ENCODE data around the gene POLR3B. TPM values are rescaled to one million over a fixed set of nuclear protein-coding genes. Genes with fewer than 3 reads are reported as not detected.

The POLR3B gene
- 2.6 TPM for polyA plus RNA-seq (2013)

DNA sequence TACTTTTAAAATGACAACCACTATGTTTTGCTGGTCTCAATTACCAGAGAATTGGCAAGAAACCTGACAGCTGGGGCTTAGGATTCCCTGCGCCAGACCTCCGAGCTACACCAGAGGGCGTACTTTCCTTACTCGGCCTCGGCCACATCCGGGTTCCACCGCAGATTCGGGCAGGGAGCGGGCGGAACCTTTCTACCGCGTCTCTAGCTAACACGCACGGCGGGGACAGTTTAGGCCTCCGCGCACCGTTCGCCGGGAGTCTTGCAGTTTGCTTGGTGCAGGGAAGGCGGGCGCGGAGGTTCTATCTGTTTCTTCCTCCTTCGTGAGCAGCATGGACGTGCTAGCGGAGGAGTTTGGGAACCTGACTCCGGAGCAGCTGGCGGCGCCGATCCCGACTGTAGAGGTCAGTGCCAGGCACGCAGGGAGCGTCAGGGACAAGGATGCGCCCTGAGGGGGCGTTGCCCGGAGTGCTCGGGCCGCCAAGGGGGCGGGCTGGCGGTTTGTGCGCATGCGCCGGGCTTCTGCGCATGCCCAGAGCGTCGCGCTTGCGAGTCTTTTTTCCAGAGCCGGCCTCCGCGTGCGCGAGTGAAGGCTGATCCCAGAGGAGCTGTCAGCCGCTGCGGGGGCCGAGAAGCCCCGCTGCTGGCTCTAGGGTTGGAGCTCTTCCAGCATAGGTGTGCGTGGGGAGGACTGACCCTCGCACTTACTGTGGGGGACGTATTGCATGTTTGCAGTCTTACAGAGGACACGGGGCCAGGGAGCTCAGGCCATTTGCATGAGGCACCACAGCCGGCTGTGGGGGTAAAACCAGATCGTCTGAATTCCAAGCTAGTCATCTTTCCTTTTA, at the start of gene POLR3B:
Gene POLR3B, plus strand, starts transcription at position 200 of the 847 bp plus-strand sequence. Its CDS starts 132 bp downstream, at position 332.
- Histone ChIP-seq H3K4me1 (ENCODE audit: control extremely low read depth in 1 of 4, control insufficient read depth in 4 of 4, insufficient read depth in 4 of 4, low read length in 3 of 4) (peaks cover 10 to 20% (median 14%) of the 10 kb centered on the region in 4 experiments), H3K4me3 (ENCODE audit: control insufficient read depth in 1 of 7, extremely low read depth in 1 of 7, insufficient read depth in 4 of 7, low read depth in 2 of 7, low read length in 6 of 7) (peak within 1 kb of the TSS; percentile 60 to 92 (median 82)), H3K27me3 (replicated peaks in 2 of 5; ENCODE audit: control insufficient read depth in 4 of 5, insufficient read depth in 5 of 5, low read length in 4 of 5) (peaks cover 0 to 4% (median 0%) of the 10 kb centered on the region in 5 experiments), H3K36me3 (ENCODE audit: control insufficient read depth in 4 of 4, insufficient read depth in 4 of 4, low read length in 3 of 4) (no peaks in the 10 kb centered on the region), H3K9me3 (ENCODE audit: control extremely low read depth in 1 of 5, control insufficient read depth in 4 of 5, insufficient read depth in 2 of 5, low read depth in 1 of 5, low read length in 4 of 5) (no peaks in the 10 kb centered on the region), H3K27ac (ENCODE audit: insufficient read depth in 1 of 2, low read depth in 1 of 2, low read length in 2 of 2, poor library complexity in 1 of 2, severe bottlenecking in 2 of 2) (peak within 1 kb of the TSS; percentile 71 to 83)
- peak; percentile 97 to 99 (median 99) for DNase-seq
- ChIA-PET POLR2A (interaction anchor here (0.6 to 1.8 kb wide), 3 partner anchors 17 to 55 kb away, joined by 3 to 5 read pairs (median 4); no protein-coding TSS in a partner anchor), CTCF (interaction anchor here (0.9 to 3.6 kb wide), 18 partner anchors 9 to 564 kb away, joined by 3 to 32 read pairs (median 4); no protein-coding TSS in a partner anchor)
- WGBS (ENCODE audit: insufficient coverage), result 0% methylated on average over 52 of the region's 63 CpGs

DNA sequence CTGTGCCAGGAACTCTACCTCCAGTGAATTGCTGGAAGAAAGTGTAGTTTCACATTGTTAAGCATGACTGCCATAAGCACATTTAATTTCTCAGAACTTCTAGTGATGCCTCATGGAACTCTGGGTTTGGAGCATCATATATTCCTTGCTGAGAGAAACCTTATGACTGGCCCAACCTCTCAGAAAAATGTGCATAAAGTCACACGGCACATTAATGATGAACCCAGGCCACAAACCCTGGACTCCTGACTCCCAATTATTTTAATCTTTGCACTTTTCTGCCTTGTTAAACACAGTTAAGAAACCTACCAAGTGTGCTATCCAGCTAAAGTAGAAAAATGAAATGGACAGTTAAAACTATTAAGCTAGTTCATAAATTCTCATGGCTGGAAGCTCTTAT, 49.4 kb upstream of the POLR3B start:
- Histone ChIP-seq H3K4me3 (ENCODE audit: control insufficient read depth in 1 of 7, extremely low read depth in 1 of 7, insufficient read depth in 4 of 7, low read depth in 2 of 7, low read length in 6 of 7) (no peak overlapping the region), H3K27me3 (replicated peaks in 2 of 5; ENCODE audit: control insufficient read depth in 4 of 5, insufficient read depth in 5 of 5, low read length in 4 of 5) (no peaks in the 10 kb centered on the region), H3K4me1 (ENCODE audit: control extremely low read depth in 1 of 4, control insufficient read depth in 4 of 4, insufficient read depth in 4 of 4, low read length in 3 of 4) (peaks cover 27 to 57% (median 46%) of the 10 kb centered on the region in 4 experiments), H3K36me3 (ENCODE audit: control insufficient read depth in 4 of 4, insufficient read depth in 4 of 4, low read length in 3 of 4) (peaks cover 0 to 32% (median 5%) of the 10 kb centered on the region in 4 experiments), H3K27ac (ENCODE audit: insufficient read depth in 1 of 2, low read depth in 1 of 2, low read length in 2 of 2, poor library complexity in 1 of 2, severe bottlenecking in 2 of 2) (no peak overlapping the region), H3K9me3 (ENCODE audit: control extremely low read depth in 1 of 5, control insufficient read depth in 4 of 5, insufficient read depth in 2 of 5, low read depth in 1 of 5, low read length in 4 of 5) (no peaks in the 10 kb centered on the region)
- WGBS (ENCODE audit: insufficient coverage), result 100% methylated on average over 1 of the region's 1 CpG
- POLR2A ChIA-PET, result no interaction called here
- CTCF ChIA-PET, result no interaction called here
- DNase-seq, result no peak

DNA sequence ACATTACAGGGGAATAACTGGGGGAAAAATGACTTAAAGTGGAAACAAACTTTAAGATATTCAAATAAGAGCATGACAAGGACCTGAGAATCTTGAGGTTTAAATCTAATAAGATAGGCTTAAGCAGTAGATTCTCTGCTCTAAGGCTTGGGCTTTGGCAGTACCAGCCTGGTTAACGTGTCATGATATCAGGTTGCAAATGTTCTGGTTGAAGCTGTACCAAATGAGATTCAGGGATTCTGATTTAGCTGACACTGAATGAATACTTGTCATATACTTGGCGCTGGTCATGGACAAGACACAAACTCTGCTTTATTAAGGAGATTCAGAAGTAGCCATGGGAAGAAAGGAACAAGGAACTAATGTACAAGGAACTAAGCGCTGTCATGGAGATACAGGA, 48.9 kb upstream of the POLR3B start:
- CTCF ChIA-PET, result interaction anchor here (1.3 kb wide), 1 partner anchor 37 kb away, joined by 3 read pairs; no protein-coding TSS in a partner anchor
- POLR2A ChIA-PET, result no interaction called here
- no peak for DNase-seq
- Histone ChIP-seq H3K27ac (ENCODE audit: insufficient read depth in 1 of 2, low read depth in 1 of 2, low read length in 2 of 2, poor library complexity in 1 of 2, severe bottlenecking in 2 of 2) (no peak overlapping the region), H3K36me3 (ENCODE audit: control insufficient read depth in 4 of 4, insufficient read depth in 4 of 4, low read length in 3 of 4) (peaks cover 0 to 33% (median 5%) of the 10 kb centered on the region in 4 experiments), H3K27me3 (replicated peaks in 2 of 5; ENCODE audit: control insufficient read depth in 4 of 5, insufficient read depth in 5 of 5, low read length in 4 of 5) (no peaks in the 10 kb centered on the region), H3K9me3 (ENCODE audit: control extremely low read depth in 1 of 5, control insufficient read depth in 4 of 5, insufficient read depth in 2 of 5, low read depth in 1 of 5, low read length in 4 of 5) (no peaks in the 10 kb centered on the region), H3K4me3 (ENCODE audit: control insufficient read depth in 1 of 7, extremely low read depth in 1 of 7, insufficient read depth in 4 of 7, low read depth in 2 of 7, low read length in 6 of 7) (no peak overlapping the region), H3K4me1 (ENCODE audit: control extremely low read depth in 1 of 4, control insufficient read depth in 4 of 4, insufficient read depth in 4 of 4, low read length in 3 of 4) (peaks cover 27 to 57% (median 42%) of the 10 kb centered on the region in 4 experiments)
- WGBS (ENCODE audit: insufficient coverage), result 94% methylated on average over 3 of the region's 3 CpGs

DNA sequence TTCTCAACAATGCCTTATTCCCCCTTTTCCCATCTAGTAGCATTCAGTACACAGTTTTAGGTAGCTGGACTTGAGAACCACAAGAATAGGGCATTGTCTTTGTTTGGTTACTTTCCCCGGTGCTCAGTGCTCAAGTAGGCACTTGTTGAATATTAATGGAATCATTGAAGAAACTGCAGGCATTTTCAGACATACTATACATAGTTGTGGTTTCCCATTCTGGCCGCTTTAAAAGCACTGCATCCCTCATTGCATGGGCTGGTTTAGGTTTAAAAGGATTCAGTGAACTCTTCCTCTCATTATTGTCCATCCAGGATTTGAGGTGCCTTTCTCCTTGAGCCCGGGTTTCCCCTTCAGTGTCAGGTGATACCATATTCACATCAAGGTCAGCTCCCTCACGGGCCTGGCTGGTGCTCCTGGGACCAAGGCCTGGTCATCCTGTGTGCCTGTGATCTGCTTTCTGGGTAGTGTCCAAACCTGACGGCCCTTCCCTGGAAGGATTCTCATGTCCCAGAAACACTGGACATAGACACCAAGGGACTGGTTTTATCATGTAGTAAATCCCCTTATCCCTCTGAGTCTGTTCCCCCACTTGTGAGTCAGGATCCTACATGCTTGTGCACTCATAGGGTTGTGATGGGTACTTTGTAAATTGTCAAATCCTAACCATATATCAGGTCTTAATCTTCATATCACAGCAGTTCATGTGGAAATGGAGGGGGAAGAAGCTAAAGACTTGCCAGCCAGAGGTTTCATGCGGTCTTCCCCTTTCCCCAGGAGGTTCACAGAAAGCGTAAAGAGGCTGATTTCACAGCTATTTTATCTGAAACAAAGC, 47.7 kb upstream of the POLR3B start:
- Histone ChIP-seq H3K4me3 (ENCODE audit: control insufficient read depth in 1 of 7, extremely low read depth in 1 of 7, insufficient read depth in 4 of 7, low read depth in 2 of 7, low read length in 6 of 7) (no peak overlapping the region), H3K36me3 (ENCODE audit: control insufficient read depth in 4 of 4, insufficient read depth in 4 of 4, low read length in 3 of 4) (peaks cover 0 to 41% (median 2%) of the 10 kb centered on the region in 4 experiments), H3K9me3 (ENCODE audit: control extremely low read depth in 1 of 5, control insufficient read depth in 4 of 5, insufficient read depth in 2 of 5, low read depth in 1 of 5, low read length in 4 of 5) (no peaks in the 10 kb centered on the region), H3K27me3 (replicated peaks in 2 of 5; ENCODE audit: control insufficient read depth in 4 of 5, insufficient read depth in 5 of 5, low read length in 4 of 5) (no peaks in the 10 kb centered on the region), H3K27ac (ENCODE audit: insufficient read depth in 1 of 2, low read depth in 1 of 2, low read length in 2 of 2, poor library complexity in 1 of 2, severe bottlenecking in 2 of 2) (no peak overlapping the region), H3K4me1 (ENCODE audit: control extremely low read depth in 1 of 4, control insufficient read depth in 4 of 4, insufficient read depth in 4 of 4, low read length in 3 of 4) (peaks cover 21 to 44% (median 33%) of the 10 kb centered on the region in 4 experiments)
- POLR2A ChIA-PET, result interaction anchor here (1.4 kb wide), 1 partner anchor 83 kb away, joined by 6 read pairs; no protein-coding TSS in a partner anchor
- 74% methylated on average over 5 of the region's 7 CpGs for WGBS (ENCODE audit: insufficient coverage)
- DNase-seq, result peak in 2 of 3 donors; percentile 45 to 69
- CTCF ChIA-PET, result interaction anchor here (0.7 to 1.9 kb wide), 5 partner anchors 8 to 84 kb away, joined by 3 to 10 read pairs (median 3); no protein-coding TSS in a partner anchor

DNA sequence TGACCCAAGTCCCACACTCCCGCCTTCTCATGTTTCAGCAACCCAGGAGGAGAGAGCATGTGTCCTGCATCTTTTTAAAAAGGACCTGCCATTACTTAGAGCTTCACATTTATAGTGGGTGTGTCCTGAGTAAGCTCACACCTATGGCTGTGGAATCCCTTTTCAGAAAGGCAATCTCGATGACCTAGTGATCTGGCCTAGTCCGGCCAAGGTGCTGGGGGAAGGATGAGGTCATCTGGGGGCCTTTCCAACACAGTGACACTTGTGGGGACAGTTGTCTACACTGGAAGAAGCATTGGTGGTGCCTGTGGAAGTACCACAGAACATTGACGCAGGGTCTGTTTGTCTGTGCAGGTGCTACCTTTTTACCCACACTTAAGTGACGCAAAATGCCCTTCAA, 46.9 kb upstream of the POLR3B start:
- Histone ChIP-seq H3K4me3 (ENCODE audit: control insufficient read depth in 1 of 7, extremely low read depth in 1 of 7, insufficient read depth in 4 of 7, low read depth in 2 of 7, low read length in 6 of 7) (peak overlapping the region in 2 of 7 experiments; percentile 11 to 29), H3K4me1 (ENCODE audit: control extremely low read depth in 1 of 4, control insufficient read depth in 4 of 4, insufficient read depth in 4 of 4, low read length in 3 of 4) (peaks cover 21 to 38% (median 30%) of the 10 kb centered on the region in 4 experiments), H3K27me3 (replicated peaks in 2 of 5; ENCODE audit: control insufficient read depth in 4 of 5, insufficient read depth in 5 of 5, low read length in 4 of 5) (no peaks in the 10 kb centered on the region), H3K36me3 (ENCODE audit: control insufficient read depth in 4 of 4, insufficient read depth in 4 of 4, low read length in 3 of 4) (peaks cover 0 to 42% (median 3%) of the 10 kb centered on the region in 4 experiments), H3K9me3 (ENCODE audit: control extremely low read depth in 1 of 5, control insufficient read depth in 4 of 5, insufficient read depth in 2 of 5, low read depth in 1 of 5, low read length in 4 of 5) (no peaks in the 10 kb centered on the region), H3K27ac (ENCODE audit: insufficient read depth in 1 of 2, low read depth in 1 of 2, low read length in 2 of 2, poor library complexity in 1 of 2, severe bottlenecking in 2 of 2) (no peak overlapping the region)
- WGBS (ENCODE audit: insufficient coverage), result 94% methylated on average over 4 of the region's 5 CpGs
- CTCF ChIA-PET, result interaction anchor here (0.7 to 1.9 kb wide), 3 partner anchors 28 to 85 kb away, joined by 3 to 10 read pairs (median 3); no protein-coding TSS in a partner anchor
- no peak for DNase-seq
- POLR2A ChIA-PET, result interaction anchor here (1.4 kb wide), 1 partner anchor 84 kb away, joined by 6 read pairs; no protein-coding TSS in a partner anchor

DNA sequence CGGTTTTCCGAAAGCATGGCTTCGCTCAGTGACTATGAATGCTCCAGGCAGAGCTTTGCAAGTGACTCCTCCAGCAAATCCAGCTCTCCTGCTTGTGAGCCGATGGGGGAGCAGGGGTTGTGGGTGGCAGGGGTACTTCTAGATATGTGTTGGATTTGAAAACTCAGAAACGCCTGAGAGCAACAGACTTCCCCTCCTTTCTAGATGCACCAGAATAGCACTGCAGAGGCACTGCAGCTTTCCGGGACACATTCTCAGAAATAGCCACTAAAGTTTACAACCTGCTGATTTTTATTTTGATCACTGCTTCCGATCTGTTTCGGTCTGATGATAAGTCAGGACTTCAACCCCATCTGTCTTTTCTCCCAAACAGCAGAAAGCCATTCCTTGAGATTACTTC, 46.4 kb upstream of the POLR3B start:
- Histone ChIP-seq H3K27me3 (replicated peaks in 2 of 5; ENCODE audit: control insufficient read depth in 4 of 5, insufficient read depth in 5 of 5, low read length in 4 of 5) (no peaks in the 10 kb centered on the region), H3K36me3 (ENCODE audit: control insufficient read depth in 4 of 4, insufficient read depth in 4 of 4, low read length in 3 of 4) (peaks cover 0 to 46% (median 3%) of the 10 kb centered on the region in 4 experiments), H3K4me1 (ENCODE audit: control extremely low read depth in 1 of 4, control insufficient read depth in 4 of 4, insufficient read depth in 4 of 4, low read length in 3 of 4) (peaks cover 21 to 34% (median 28%) of the 10 kb centered on the region in 4 experiments), H3K27ac (ENCODE audit: insufficient read depth in 1 of 2, low read depth in 1 of 2, low read length in 2 of 2, poor library complexity in 1 of 2, severe bottlenecking in 2 of 2) (no peak overlapping the region), H3K9me3 (ENCODE audit: control extremely low read depth in 1 of 5, control insufficient read depth in 4 of 5, insufficient read depth in 2 of 5, low read depth in 1 of 5, low read length in 4 of 5) (no peaks in the 10 kb centered on the region), H3K4me3 (ENCODE audit: control insufficient read depth in 1 of 7, extremely low read depth in 1 of 7, insufficient read depth in 4 of 7, low read depth in 2 of 7, low read length in 6 of 7) (peak overlapping the region in 3 of 7 experiments; percentile 11 to 29 (median 27))
- ChIA-PET POLR2A (interaction anchor here (1.4 kb wide), 1 partner anchor 84 kb away, joined by 6 read pairs; no protein-coding TSS in a partner anchor), CTCF (interaction anchor here (1.9 kb wide), 1 partner anchor 85 kb away, joined by 10 read pairs; no protein-coding TSS in a partner anchor)
- DNase-seq, result peak in 2 of 3 donors; percentile 34
- 37% methylated on average over 8 of the region's 8 CpGs for WGBS (ENCODE audit: insufficient coverage)
